Tibial nerve (tissue), 4 donors: ENCODE results near the gene C16orf82. TPM values are rescaled to one million over a fixed set of nuclear protein-coding genes. Genes with fewer than 3 reads are reported as not detected.

Experiments
- DNase-seq, 2 donors: peaks; one replicate each; pipeline ENCODE4 v3.0.0-alpha.2; 2019; ENCODE audit warnings: low spot score in 2 of 2
- H3K27ac ChIP-seq, 4 donors: fragments of 200-600 bp; sonication (generic) in 3 of 4; one replicate each; pipeline ENCODE4 v1.5.1; 2017 to 2019; ENCODE audit warnings: mild to moderate bottlenecking in 1 of 4
- H3K27me3 ChIP-seq, 2 donors: fragments of 200-600 bp; sonication (generic) in 1 of 2; one replicate each; pipeline versions ENCODE4 v1.5.1 to v1.6.0; 2017 to 2019
- H3K36me3 ChIP-seq, 3 donors: fragments of 200-600 bp; sonication (generic); one replicate each; pipeline ENCODE4 v1.5.1; 2018 to 2019
- H3K4me1 ChIP-seq, 4 donors: fragments of 200-600 bp; sonication (generic) in 3 of 4; one replicate each; pipeline ENCODE4 v1.5.1; 2017 to 2019
- H3K4me3 ChIP-seq, 4 donors: fragments of 200-600 bp; sonication (generic) in 3 of 4; one replicate each; pipeline ENCODE4 v1.5.1; 2017 to 2019; ENCODE audit warnings: mild to moderate bottlenecking in 1 of 4, moderate library complexity in 1 of 4
- H3K9me3 ChIP-seq, 4 donors: fragments of 200-600 bp; sonication (generic) in 3 of 4; one replicate each; pipeline ENCODE4 v1.5.1; 2017 to 2019
- EP300 ChIP-seq, 2 donors: sonication (generic); formaldehyde crosslinking; IDR thresholded peaks; one replicate each; pipeline ENCODE4 v1.6.1; 2017; ENCODE audit warnings: antibody characterized with exemption in 2 of 2, mild to moderate bottlenecking in 1 of 2
- POLR2A ChIP-seq, 2 donors: fragments of 450-650 bp; IDR thresholded peaks; one replicate each; pipeline ENCODE4 v1.6.1; 2017; ENCODE audit warnings: antibody characterized with exemption in 2 of 2, mild to moderate bottlenecking in 2 of 2, moderate library complexity in 2 of 2
- WGBS, 2 donors: methylation state at CpG; one replicate each; pipeline ENCODE4 v1.1.5; 2018; 5-methylcytosine and 5-hydroxymethylcytosine counted together
- total RNA-seq, 4 donors: library from RNA; depleted of rRNA; stranded (reverse); fragments of >200 nt; gene quantifications; one replicate each; pipeline ENCODE4 v1.1.0, GENCODE V29; 2016
- TF ChIP-seq, protein P1 (sequence below), 5 experiments: fragments of 200-600 bp in 3 of 5; fragments of 450-650 bp in 2 of 5; sonication (generic) in 3 of 5; IDR thresholded peaks; one replicate each; pipeline ENCODE4 v1.5.1; 2016 to 2019; ENCODE audit warnings: antibody characterized with exemption in 5 of 5, mild to moderate bottlenecking in 3 of 5, moderate library complexity in 2 of 5

C16orf82 gene
- total RNA-seq, 4 donors from 2014 or later: not detected

DNA sequence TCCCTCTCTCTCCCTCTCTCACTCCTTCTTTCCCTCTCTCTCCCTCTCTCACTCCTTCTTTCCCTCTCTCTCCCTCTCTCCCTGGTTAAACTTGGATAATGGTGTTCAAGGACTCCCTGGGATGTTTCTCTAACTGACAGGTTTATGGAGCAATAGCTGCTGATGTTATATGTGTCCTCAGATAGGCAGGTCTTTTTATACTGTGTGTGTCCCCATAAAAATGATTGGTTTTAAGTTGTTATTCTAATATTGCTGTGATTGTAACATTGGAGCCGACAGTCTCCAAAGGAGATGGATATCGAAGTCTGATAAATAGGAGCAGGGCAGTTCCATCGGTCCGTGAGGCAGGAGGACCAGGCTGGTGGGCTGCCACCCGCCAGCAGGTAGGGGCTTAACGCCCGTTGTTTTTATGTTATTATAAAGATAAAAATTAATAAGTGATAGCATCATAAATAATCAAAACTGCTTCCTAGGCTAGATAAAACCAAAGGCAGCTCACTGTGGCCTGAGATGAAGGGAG is 38.1 kb upstream of the C16orf82 start:
- H3K9me3 ChIP-seq: no peaks in the 10 kb centered on the region
- WGBS, 2 donors: 82 to 84% methylated on average over 7 of the region's 7 CpGs
- no peaks in the 10 kb centered on the region for H3K36me3 ChIP-seq
- TF ChIP-seq POLR2A (IDR thresholded peaks at IDR 0.05) (no peak), EP300 (IDR thresholded peaks at IDR 0.05) (no peak)
- TF ChIP-seq, protein P1, sequence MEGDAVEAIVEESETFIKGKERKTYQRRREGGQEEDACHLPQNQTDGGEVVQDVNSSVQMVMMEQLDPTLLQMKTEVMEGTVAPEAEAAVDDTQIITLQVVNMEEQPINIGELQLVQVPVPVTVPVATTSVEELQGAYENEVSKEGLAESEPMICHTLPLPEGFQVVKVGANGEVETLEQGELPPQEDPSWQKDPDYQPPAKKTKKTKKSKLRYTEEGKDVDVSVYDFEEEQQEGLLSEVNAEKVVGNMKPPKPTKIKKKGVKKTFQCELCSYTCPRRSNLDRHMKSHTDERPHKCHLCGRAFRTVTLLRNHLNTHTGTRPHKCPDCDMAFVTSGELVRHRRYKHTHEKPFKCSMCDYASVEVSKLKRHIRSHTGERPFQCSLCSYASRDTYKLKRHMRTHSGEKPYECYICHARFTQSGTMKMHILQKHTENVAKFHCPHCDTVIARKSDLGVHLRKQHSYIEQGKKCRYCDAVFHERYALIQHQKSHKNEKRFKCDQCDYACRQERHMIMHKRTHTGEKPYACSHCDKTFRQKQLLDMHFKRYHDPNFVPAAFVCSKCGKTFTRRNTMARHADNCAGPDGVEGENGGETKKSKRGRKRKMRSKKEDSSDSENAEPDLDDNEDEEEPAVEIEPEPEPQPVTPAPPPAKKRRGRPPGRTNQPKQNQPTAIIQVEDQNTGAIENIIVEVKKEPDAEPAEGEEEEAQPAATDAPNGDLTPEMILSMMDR (IDR thresholded peaks at IDR 0.05): no peak
- H3K27me3 ChIP-seq: no peaks in the 10 kb centered on the region
- no peak overlapping the region for H3K27ac ChIP-seq
- no peak for DNase-seq
- no peak overlapping the region for H3K4me3 ChIP-seq
- H3K4me1 ChIP-seq: no peaks in the 10 kb centered on the region

DNA sequence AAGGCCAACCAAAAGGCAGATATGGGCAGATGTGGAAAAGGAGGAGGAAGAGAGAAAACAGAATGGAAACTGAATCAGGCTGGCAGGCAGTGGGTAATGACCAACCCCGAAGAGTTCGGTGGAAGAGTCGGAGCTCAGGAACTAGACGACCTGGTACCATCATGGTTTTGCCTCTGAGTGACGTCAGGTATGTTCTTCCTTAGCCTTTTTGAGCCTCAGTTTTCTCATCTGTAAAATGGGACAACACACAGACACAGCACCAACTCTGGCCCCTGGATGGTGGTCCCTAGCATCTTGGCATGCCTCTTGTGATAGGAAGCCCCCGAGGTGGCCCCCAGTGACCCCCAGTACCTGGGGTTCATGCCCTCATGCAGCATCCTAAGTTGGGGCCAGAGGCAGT is 37.2 kb upstream of the C16orf82 start:
- WGBS, 2 donors: 91 to 93% methylated on average over 6 of the region's 6 CpGs
- no peaks in the 10 kb centered on the region for H3K9me3 ChIP-seq
- no peaks in the 10 kb centered on the region for H3K36me3 ChIP-seq
- H3K4me3 ChIP-seq: no peak overlapping the region
- TF ChIP-seq, protein P1 (IDR thresholded peaks at IDR 0.05): no peak
- TF ChIP-seq POLR2A (IDR thresholded peaks at IDR 0.05): no peak
- TF ChIP-seq EP300 (IDR thresholded peaks at IDR 0.05): no peak
- H3K4me1 ChIP-seq: no peaks in the 10 kb centered on the region
- no peak for DNase-seq
- H3K27me3 ChIP-seq: no peaks in the 10 kb centered on the region
- H3K27ac ChIP-seq: no peak overlapping the region

DNA sequence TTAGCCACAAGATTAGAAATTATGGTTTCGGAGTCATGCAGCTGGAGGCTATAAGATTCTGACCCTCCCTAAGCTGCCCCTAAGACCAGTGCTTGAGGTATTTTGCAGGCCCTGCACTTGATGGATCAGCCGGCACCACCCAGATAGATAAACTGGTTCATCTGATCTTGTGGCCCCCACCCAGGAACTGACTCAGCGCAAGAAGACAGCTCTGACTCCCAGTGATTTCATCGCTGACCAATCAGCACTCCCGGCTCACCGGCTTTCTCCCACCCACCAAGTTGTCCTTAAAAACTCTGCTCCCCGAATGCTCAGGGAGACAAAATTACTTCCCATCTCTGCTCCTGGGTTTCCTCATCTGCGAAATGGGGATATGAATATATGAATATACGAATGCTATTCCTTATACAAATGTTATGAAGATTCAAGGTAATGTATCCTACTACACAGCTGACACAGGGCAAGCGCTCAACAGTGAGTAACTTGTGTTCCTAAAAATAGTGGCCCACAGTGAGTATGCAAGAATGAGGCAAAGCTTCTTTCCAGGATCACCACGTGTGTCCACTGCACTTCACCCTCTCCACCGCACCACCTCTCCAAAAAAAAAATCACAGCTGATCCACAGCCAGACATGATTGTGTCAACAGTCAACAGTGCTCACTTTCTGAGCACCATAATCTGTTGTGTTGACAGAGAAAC is 33.3 kb upstream of the C16orf82 start:
- DNase-seq: no peak
- Histone ChIP-seq H3K27ac (no peak overlapping the region), H3K4me1 (no peaks in the 10 kb centered on the region), H3K4me3 (no peak overlapping the region), H3K27me3 (no peaks in the 10 kb centered on the region), H3K9me3 (peaks cover 0 to 3% (median 0%) of the 10 kb centered on the region in 4 donors), H3K36me3 (no peaks in the 10 kb centered on the region)
- no peak for TF ChIP-seq POLR2A (IDR thresholded peaks at IDR 0.05)
- TF ChIP-seq EP300 (IDR thresholded peaks at IDR 0.05): no peak
- TF ChIP-seq, protein P1 (IDR thresholded peaks at IDR 0.05): no peak
- WGBS, 2 donors: 91% methylated on average over 12 of the region's 12 CpGs

DNA sequence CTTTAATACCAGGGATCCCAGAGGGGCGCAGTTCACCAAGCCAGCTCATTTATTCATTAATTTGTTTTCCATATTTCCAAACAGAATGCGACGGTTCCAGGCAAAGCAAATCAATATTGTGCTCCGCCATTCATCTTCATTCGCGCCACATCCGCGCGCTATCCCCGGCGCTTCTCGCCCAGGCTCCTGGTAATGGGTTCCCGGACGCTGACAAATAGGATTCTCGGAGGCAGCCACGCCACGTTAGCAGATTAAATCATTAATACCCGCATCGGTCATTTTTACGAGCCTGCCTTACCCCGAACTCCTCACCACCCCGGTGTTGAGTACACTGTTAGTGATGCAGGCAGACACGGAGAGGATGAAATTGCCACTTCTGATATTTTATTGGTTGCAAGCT is 26.0 kb upstream of the C16orf82 start:
- H3K27me3 ChIP-seq: no peaks in the 10 kb centered on the region
- no peaks in the 10 kb centered on the region for H3K4me1 ChIP-seq
- no peak overlapping the region for H3K4me3 ChIP-seq
- no peak overlapping the region for H3K27ac ChIP-seq
- WGBS, 2 donors: 90 to 91% methylated on average over 23 of the region's 23 CpGs
- TF ChIP-seq, protein P1 (IDR thresholded peaks at IDR 0.05): no peak
- TF ChIP-seq EP300 (IDR thresholded peaks at IDR 0.05) (no peak), POLR2A (IDR thresholded peaks at IDR 0.05) (no peak)
- no peak for DNase-seq
- H3K9me3 ChIP-seq: peaks cover 0 to 3% (median 0%) of the 10 kb centered on the region in 4 donors
- H3K36me3 ChIP-seq: no peaks in the 10 kb centered on the region

DNA sequence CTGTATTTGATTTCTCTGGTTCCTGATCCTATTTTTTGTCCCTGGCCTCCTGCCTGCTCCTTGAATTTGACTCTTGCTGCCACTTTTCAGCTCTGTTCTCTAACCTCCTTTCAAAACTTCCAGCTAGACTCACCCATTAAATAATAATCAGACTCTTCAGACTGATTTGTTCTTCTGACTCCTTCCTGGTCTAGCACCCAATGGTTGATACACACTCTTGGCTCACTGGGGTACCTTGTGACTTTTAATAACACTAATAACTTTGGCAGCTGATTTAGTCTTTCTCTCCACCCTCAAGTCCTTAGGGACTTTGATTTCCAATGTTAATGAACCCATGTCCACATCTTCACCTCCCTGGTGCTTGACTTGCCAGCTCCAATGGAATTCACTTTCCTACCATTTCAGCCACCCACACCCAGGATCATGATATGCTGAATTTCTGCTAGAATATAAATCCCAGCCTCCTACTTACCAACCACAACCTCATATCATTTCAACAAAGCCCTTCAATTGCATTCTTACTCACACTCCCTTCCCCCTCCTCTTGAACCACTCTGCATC is 19.7 kb upstream of the C16orf82 start:
- Histone ChIP-seq H3K27ac (no peak overlapping the region), H3K36me3 (no peaks in the 10 kb centered on the region), H3K9me3 (no peaks in the 10 kb centered on the region), H3K4me3 (no peak overlapping the region), H3K27me3 (no peaks in the 10 kb centered on the region), H3K4me1 (peaks cover 0 to 19% (median 0%) of the 10 kb centered on the region in 4 donors)
- TF ChIP-seq POLR2A (IDR thresholded peaks at IDR 0.05) (no peak), EP300 (IDR thresholded peaks at IDR 0.05) (peak in 1 of 2 donors; percentile 35)
- DNase-seq: peak in 1 of 2 donors; percentile 15
